ENCODE results near the gene ARHGAP11A. TPM values are rescaled to one million over a fixed set of nuclear protein-coding genes. Genes with fewer than 3 reads are reported as not detected.
"Not testable (repeated sequence)": the region's sequence is repeated elsewhere in the genome, so short reads cannot be mapped to it uniquely, and the experiment has no call there.

ARHGAP11A gene, protein sequence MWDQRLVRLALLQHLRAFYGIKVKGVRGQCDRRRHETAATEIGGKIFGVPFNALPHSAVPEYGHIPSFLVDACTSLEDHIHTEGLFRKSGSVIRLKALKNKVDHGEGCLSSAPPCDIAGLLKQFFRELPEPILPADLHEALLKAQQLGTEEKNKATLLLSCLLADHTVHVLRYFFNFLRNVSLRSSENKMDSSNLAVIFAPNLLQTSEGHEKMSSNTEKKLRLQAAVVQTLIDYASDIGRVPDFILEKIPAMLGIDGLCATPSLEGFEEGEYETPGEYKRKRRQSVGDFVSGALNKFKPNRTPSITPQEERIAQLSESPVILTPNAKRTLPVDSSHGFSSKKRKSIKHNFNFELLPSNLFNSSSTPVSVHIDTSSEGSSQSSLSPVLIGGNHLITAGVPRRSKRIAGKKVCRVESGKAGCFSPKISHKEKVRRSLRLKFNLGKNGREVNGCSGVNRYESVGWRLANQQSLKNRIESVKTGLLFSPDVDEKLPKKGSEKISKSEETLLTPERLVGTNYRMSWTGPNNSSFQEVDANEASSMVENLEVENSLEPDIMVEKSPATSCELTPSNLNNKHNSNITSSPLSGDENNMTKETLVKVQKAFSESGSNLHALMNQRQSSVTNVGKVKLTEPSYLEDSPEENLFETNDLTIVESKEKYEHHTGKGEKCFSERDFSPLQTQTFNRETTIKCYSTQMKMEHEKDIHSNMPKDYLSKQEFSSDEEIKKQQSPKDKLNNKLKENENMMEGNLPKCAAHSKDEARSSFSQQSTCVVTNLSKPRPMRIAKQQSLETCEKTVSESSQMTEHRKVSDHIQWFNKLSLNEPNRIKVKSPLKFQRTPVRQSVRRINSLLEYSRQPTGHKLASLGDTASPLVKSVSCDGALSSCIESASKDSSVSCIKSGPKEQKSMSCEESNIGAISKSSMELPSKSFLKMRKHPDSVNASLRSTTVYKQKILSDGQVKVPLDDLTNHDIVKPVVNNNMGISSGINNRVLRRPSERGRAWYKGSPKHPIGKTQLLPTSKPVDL
- total RNA-seq = 1 to 10 TPM; 3.1 to 3.5 TPM
- long read RNA-seq, donor 1 = 0 reads
- long read RNA-seq, donor 2 = 0 reads

DNA sequence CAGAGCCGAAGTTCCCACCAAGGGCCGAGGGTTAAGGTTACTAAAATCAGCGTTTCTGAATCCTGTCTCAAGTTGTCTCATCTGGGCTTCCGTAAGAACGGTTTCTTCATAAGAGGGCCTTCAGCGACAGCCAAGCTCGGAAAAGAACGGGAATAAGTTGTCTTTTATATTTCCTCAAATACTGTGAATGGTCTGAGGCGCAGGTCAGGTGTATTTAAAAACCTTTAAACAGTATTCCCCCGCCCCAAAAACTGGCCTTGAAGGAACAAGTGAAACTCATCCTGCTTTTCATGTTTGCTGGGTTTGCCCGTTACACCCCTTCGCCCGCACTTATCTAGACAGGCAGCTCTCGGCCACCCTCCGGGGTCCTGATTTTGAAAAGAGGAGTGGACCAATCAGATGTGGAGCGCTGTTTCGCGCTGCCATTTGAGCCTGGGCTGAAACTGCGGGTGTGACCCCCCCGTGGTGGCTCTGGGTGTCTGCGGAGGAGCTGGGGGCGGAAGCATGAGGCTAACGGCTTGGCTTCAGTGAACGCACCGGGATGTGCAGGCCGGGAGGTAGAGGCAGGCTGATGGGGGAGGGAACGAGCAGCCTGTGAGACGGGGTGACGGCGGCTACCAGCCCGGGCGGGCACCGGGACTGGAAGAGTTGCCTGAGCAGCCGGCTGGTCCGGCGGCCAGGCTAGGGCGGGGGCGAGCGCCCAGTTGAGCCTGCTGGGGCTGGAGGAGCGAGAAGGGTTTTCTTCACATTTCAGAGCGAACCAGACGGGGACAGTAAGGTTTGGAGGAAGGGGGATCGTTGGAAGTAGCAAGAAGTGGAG lies at the start of gene ARHGAP11A:
Gene ARHGAP11A, plus strand, starts transcription at position 454 of the 820 bp plus-strand sequence. CDS start 708 bp downstream, outside the sequence.
- DNase-seq (ENCODE audit: low spot score) = peak; percentile 91
- intact Hi-C loops (cut with DNase I) = not testable (repeated sequence)

DNA sequence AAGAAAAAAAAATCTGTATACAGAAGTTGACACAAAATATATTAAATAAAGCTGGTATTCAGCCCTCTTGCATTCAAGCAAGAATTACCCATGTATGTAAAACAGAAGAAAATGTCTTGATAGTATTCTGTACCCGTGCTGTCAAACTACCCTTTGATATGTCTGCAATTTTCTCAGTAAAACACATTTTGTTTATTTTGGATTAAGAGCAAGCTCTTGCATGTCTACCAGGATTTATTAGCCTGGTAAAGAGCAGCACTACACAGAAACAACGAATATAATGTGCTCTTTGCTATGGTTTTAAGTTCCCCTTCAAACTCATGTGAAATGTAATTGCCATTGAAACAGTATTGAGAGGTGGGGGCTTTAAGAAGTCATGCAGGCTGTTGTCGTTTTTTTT lies 46.3 kb upstream of the ARHGAP11A start:
- DNase-seq (ENCODE audit: low spot score); intact Hi-C loops (cut with DNase I): not testable (repeated sequence)

DNA sequence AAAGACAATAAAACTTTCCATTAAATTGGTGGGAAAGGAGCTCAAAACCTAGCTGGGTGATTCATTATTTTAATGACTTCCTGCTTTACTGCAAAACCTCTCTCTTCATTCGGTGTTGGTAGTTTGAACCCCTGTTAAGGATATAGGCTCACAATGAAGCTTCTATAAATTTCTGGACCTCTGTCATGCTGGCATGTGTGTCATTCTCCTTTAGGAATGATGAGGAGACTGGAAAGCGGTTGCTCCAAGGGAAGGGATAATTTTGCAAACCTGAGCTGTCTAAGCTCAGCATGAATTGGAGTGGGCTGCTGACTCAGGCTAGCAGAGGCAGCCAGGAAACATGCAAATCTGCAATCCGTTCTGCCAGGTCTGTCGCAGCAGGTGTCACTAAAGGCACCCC lies 36.8 kb upstream of the ARHGAP11A start:
- intact Hi-C loops (cut with DNase I); DNase-seq (ENCODE audit: low spot score): not testable (repeated sequence)

DNA sequence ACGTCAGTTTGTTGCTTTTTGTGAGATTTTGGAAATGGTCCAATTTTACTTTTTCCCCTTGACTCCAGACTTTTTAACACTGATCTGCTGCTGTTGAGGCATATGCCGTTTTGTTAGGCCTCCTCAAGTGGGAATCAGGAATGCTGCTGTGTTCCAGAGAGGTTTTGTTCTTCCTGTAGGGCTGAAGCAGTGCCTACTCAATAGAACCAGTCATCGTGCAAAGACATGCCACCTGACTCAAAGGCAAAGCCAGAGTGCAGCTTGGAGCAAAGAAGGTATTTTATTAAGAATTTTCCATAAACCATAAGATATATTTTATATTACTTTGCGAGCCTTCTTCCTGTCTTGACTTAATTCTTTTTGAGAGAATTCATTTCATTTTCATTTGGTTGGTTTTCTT lies 29.5 kb upstream of the ARHGAP11A start:
- DNase-seq (ENCODE audit: low spot score); intact Hi-C loops (cut with DNase I): not testable (repeated sequence)

DNA sequence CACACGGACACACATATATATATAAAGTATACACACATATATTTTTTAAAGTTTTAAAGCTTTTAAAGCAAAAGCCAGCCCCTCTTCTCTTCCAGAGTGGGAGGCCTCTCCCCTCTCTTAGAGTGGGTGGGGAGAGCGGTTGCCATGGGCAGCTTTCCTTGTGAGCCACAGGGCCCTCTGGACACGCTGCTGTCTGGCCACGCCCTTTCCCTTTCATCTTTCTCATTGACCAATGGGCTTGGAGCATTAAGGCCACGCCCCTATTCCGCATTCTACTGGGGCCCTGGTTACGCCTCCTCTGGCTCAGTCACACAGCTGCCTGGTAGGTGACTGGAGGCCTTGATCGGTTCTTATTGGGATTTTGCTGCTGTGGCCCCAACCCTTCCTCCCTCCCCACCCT lies 22.2 kb upstream of the ARHGAP11A start, which contains the start of gene GOLGA8N:
Gene GOLGA8N, plus strand, starts transcription at position 306 of the 400 bp plus-strand sequence.
- DNase-seq (ENCODE audit: low spot score); intact Hi-C loops (cut with DNase I): not testable (repeated sequence)

DNA sequence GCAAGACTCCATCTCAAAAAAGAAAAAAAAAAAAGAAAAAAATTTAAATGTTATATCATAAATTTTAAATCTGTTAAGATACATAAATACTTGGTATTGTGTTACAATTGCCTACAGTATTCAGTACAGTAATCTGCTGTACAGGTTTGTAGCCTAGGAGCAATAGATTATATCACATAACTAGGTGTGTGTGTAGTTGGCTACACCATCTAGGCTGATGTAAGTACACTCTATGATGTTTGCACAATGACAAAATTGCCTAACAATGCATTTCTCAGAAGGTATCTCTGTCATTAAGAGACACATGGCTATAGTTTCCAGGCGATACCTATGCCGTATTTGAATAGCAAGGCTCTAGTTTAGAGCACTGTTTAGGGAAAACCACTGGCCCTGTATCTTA lies 5.8 kb upstream of the ARHGAP11A start:
- intact Hi-C loops (cut with DNase I); DNase-seq (ENCODE audit: low spot score): not testable (repeated sequence)

DNA sequence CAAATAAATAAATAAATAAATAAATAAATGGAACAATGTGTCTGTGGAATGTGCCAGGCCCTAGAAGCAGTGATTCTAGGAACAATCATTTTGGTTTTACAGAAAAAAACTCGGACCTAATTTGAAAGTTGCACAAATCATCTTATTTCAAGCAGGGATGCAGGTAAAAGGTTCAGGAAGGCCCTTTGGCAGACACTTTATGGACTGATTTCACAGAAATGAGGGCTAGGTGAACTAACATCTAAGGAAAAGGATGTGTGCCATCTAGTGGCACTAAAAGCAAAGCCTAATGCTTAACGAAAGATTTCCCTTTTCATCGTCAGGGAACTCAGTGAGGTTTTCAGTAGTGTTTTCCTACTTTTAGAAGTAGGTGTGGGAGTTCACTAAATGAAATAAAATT lies 4.6 kb upstream of the ARHGAP11A start:
- intact Hi-C loops (cut with DNase I); DNase-seq (ENCODE audit: low spot score): not testable (repeated sequence)

DNA sequence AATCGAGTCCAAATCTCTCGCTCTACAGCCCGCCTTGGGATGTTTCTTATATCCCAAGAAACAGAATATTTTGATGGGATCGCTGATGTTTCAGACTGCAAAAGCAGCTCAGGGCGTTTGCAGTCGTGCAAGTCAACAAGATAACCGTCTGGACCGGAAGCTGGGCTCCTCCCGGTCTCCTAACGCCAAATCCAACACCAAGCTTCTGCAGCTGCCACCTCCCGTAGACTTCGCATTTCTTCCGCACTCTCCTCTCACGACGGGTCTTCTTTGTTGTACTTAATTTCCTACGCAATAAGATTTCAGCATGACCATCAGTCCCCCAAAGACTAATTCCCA lies 623 bp upstream of the ARHGAP11A start:
- DNase-seq (ENCODE audit: low spot score) = peak; percentile 81
- intact Hi-C loops (cut with DNase I) = not testable (repeated sequence)

DNA sequence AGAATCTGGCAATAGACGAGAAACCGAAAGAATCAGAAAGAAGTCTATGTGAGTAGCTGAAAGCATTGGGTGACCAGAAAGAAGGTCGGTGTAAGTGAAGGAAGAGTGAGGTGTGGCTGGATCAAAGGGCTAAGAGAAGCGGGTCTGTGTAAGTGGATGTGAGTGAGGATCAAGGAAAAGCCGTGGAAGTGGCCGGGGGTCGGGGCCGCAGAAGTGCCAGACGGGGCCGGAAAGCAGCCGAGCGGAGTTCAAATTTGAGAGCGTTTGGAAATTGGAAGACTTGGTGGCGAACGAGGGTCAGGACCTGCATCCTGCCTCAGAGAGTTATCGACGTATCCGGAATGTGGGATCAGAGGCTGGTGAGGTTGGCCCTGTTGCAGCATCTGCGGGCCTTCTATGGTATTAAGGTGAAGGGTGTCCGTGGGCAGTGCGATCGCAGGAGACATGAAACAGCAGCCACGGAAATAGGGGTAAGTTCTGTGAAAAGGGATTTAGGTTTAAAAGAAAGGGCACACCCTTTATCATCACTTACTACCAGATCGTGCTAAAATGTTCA lies 645 bp downstream of the ARHGAP11A start:
- intact Hi-C loops (cut with DNase I) = not testable (repeated sequence)

DNA sequence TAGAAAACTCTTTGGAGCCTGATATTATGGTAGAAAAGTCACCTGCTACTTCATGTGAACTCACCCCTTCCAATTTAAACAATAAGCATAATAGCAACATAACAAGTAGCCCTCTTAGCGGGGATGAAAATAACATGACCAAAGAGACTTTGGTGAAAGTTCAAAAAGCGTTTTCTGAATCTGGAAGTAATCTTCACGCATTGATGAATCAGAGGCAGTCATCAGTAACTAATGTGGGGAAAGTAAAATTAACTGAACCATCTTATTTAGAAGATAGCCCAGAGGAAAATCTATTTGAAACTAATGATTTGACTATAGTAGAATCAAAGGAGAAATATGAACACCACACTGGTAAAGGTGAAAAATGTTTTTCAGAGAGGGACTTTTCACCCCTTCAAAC lies 21.1 kb downstream of the ARHGAP11A start:
- no peak for DNase-seq (ENCODE audit: low spot score)
- intact Hi-C loops (cut with DNase I) = no loop called here

More for the DNA sequence above, 645 bp downstream of the ARHGAP11A start:
- DNase-seq (ENCODE audit: low spot score) = not testable (repeated sequence)

DNA sequence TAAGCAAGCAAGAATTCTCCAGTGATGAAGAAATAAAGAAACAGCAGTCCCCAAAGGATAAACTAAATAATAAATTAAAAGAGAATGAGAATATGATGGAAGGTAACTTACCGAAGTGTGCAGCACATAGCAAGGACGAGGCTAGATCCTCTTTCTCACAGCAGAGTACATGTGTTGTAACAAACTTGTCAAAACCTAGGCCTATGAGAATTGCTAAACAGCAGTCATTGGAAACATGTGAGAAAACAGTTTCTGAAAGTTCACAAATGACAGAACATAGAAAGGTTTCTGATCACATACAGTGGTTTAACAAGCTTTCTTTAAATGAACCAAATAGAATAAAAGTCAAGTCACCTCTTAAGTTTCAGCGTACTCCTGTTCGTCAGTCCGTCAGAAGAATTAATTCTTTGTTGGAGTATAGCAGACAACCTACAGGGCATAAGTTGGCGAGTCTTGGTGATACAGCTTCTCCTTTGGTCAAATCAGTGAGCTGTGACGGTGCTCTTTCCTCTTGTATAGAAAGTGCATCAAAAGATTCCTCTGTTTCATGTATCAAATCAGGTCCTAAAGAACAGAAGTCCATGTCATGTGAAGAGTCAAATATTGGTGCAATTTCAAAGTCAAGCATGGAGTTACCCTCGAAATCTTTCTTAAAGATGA lies 21.7 kb downstream of the ARHGAP11A start:
- DNase-seq (ENCODE audit: low spot score) = no peak

DNA sequence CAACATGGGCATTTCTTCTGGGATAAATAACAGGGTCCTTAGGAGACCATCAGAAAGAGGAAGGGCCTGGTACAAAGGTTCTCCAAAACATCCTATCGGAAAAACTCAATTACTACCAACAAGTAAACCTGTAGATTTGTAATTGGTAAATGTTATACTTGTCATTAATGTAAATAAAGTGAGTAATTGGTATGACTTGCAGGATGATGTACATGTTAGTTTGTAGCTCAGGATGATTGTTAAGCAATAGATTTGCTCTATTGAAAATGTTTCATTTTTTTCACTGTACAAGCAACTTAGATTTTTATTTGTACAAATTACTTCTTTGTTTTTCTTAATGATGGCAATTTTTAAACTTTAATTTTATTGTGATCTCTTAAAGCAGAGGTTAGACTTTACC lies 22.4 kb downstream of the ARHGAP11A start:
- intact Hi-C loops (cut with DNase I) = no loop called here

More for the DNA sequence above, 21.7 kb downstream of the ARHGAP11A start:
- intact Hi-C loops (cut with DNase I) = no loop called here

DNA sequence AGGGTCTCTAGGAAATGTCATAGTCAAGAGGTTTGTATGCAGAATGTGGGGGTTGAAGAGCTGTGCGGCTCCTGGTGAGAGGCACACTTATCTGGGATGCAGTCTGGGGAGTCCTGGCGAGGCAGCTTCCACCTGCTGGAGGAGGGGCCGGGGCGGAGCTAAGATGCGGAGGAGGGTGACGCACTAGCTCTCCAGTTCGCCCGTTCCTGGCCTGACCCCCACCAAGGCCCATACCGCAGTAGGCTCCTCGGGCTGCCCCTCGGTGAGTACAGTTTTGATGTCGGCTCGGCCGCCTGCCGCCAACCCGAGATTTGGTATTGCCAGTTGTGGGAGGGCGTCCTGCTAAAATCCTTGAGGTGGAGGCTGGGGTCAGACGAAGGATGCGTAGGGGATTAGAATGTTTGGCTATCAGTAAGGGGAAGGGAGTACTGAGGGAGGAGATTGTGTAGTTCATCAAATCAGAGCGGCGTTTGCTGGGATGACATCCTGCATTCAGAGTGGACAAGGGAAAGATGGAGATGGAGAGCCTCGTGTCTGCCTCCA lies 26.3 kb downstream of the ARHGAP11A start, which contains the start of gene SCG5:
Gene SCG5, plus strand, starts transcription at position 194 of the 543 bp plus-strand sequence. CDS start 1,883 bp downstream, outside the sequence.
- intact Hi-C loops (cut with DNase I) = no loop called here
- DNase-seq (ENCODE audit: low spot score) = peak; percentile 81

More for the DNA sequence above, 22.4 kb downstream of the ARHGAP11A start:
- no peak for DNase-seq (ENCODE audit: low spot score)

DNA sequence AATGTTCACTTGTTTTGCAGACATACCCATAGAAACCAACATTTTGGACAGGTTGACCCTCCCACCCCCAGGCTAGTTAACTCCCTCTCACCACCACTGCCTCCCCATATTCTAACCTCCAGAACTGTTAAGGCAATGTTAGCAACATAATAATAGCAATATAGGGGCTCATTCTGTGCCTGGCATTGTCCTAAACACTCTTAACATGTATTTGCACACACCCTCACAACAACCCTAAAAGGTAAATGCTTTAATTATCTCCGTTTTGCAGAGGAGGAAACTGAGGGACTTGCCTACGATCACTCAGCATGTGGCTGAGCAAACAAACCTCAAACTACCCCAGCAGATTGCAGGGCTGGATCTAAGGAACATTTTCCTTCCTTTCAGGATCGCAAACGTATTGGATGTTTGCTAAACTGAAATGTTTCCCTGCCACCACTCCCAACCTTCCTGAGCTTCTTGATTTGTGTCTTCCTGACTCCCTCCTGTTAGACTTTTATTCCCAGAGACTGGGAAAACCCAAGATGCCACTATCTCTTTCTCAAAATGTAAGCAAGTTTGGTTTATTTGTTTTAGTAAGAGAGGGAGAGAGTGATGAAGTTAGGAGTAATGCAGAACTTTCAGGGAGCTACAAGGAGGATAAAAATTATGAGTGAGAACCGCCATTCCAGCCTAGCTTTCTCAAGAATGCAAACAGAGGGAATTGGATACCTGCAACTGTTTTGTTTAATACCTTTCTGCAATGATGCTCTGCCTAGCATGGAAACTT lies 27.5 kb downstream of the ARHGAP11A start:
- intact Hi-C loops (cut with DNase I) = no loop called here
- no peak for DNase-seq (ENCODE audit: low spot score)

DNA sequence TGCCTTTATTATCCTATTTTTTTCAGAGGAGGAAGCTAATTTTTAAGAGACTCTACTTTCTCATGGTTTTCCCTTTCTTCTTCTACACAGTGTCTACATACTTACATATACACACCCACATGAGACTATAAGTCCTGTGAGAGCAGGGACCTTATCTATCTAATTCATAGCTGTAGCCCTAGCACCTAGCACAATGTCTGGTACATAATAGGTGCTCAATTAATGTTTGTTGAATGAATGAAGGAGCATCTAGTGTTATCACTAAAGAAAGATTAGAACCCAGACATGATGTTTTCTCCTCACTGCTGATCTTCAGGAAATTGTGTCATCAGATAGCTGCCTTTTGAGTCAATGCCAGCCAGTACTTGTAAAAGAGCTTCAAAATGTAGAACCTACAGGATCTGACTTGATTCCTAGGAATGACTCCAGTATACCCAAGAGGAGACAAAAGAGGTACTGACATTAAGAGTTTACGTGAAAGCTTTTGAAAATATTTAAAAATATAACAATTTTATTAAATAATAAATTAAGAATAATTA lies 28.7 kb downstream of the ARHGAP11A start:
- intact Hi-C loops (cut with DNase I) = no loop called here
- no peak for DNase-seq (ENCODE audit: low spot score)

DNA sequence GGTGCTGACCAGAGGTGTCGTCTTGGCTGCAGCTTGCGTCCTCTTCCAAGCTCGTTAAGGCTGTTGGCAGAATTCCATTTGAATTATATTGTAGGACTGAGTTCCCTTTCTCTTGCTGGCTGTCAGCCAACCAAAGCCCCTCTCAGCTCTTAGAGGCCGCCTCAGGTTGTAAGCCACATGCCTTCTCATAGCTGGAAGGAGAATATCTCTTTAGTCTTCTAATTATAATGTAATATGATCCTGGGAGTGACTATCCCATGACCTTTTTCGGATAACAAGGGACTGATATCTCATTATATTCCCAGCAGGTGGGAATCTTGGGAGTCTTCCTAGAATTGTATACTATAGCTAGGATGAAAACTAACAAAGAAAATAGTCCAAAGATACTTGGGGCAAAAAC lies 31.0 kb downstream of the ARHGAP11A start:
- intact Hi-C loops (cut with DNase I) = no loop called here
- DNase-seq (ENCODE audit: low spot score) = no peak

DNA sequence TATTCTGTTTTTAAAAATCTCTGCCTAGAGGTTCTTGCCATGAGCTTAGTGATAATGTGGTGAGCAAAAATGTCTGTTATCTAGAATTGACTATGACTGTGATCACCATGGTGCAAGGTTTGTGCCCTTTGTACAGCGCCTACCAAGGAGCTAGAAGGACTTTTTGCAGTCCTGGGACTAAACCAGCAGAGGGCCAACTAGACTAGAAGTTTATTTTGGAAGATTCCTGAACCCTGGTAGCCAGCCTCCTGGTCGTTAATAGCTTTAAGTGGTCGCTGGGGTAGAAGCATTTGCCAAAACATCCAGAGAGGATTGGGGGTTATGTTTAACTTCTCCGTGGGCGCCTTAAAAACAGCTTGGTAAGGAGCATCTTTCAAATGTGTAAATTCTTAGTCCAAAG lies 34.0 kb downstream of the ARHGAP11A start:
- intact Hi-C loops (cut with DNase I) = no loop called here
- no peak for DNase-seq (ENCODE audit: low spot score)
